NB4 (cell line): ENCODE measurements around the gene CNTN1.
"Not testable (repeated sequence)": the region's sequence is repeated elsewhere in the genome, so short reads cannot be mapped to it uniquely, and the experiment has no call there.

Experiments
- DNase-seq: peaks from one replicate; pipeline ENCODE4 v3.0.0; 2010; ENCODE audit warnings: low read depth
- H3K4me3 ChIP-seq: one replicate; pipeline ENCODE4 v1.5.1; 2011; ENCODE audit warnings: mild to moderate bottlenecking, low read depth, low read length, moderate library complexity
- MAX ChIP-seq: IDR thresholded peaks from 2 replicates; pipeline ENCODE4 v1.6.1; 2011; ENCODE audit warnings: low read depth, low read length
- MYC ChIP-seq: IDR thresholded peaks from 2 replicates; pipeline ENCODE4 v1.6.1; 2011; ENCODE audit warnings: low read depth, low read length
- POLR2A ChIP-seq: IDR thresholded peaks from 2 replicates; pipeline ENCODE4 v1.6.1; 2011; ENCODE audit warnings: mild to moderate bottlenecking; ENCODE audit not compliant: insufficient read length; ENCODE audit errors: extremely low read depth
- TF ChIP-seq, protein P1 (sequence below): IDR thresholded peaks from one replicate; pipeline ENCODE4 v1.5.1; 2012; ENCODE audit warnings: low read depth, low read length

Gene CNTN1

DNA sequence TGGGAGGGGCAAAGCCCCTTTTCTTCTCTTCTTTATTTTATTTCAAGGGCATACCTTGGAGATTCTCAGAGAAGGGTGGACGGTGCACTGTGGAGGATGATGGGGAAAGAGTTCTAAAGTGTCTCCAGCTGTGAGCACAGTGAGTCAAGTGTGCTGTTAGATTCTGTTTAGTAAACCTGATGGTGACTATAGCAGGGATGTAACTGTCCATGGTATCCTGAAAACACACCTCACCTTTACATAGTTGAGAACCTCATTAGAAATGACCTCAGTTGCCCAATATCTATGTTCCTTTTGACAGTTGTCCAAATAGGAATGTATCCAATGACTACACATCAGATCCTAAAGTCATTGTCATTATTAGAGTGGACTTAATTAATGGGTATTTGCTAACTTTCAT is 38.0 kb downstream of the CNTN1 start:
- DNase-seq: no peak
- no peak for TF ChIP-seq MYC
- TF ChIP-seq POLR2A: no peak
- no peak for TF ChIP-seq MAX
- TF ChIP-seq, protein P1, sequence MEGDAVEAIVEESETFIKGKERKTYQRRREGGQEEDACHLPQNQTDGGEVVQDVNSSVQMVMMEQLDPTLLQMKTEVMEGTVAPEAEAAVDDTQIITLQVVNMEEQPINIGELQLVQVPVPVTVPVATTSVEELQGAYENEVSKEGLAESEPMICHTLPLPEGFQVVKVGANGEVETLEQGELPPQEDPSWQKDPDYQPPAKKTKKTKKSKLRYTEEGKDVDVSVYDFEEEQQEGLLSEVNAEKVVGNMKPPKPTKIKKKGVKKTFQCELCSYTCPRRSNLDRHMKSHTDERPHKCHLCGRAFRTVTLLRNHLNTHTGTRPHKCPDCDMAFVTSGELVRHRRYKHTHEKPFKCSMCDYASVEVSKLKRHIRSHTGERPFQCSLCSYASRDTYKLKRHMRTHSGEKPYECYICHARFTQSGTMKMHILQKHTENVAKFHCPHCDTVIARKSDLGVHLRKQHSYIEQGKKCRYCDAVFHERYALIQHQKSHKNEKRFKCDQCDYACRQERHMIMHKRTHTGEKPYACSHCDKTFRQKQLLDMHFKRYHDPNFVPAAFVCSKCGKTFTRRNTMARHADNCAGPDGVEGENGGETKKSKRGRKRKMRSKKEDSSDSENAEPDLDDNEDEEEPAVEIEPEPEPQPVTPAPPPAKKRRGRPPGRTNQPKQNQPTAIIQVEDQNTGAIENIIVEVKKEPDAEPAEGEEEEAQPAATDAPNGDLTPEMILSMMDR: no peak
- no peak overlapping the region for H3K4me3 ChIP-seq

DNA sequence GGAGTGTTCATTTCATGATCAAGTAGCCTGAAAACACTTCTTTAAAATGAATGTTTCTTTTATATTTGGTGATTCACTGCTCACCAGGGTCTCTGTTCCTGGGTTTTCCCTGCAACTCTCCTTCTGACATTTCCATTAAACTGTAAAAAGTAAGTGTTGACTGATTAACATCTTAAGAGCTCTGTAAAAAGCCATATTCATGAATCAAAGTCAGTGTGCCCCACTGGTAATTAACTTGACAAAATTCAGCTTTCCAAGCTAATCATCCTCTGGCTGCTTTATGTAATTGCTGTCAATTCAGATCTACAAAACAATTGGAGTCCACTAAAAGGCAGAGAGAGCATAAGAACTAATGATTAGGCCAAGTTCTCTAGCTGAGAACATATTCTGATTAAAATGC is 41.6 kb downstream of the CNTN1 start:
- TF ChIP-seq POLR2A (no peak), MYC (no peak), MAX (no peak)
- TF ChIP-seq, protein P1: no peak
- DNase-seq: no peak
- no peak overlapping the region for H3K4me3 ChIP-seq

- no peak overlapping the region for H3K4me3 ChIP-seq
- TF ChIP-seq MYC (no peak), POLR2A (no peak), MAX (no peak)
- TF ChIP-seq, protein P1: no peak
- DNase-seq: no peak
These were observed 42.0 kb downstream of the CNTN1 start for GRCh38 chr12:40734276-40734675.

GRCh38 chr12:40735551-40736230 is 43.5 kb downstream of the CNTN1 start:
- no peak overlapping the region for H3K4me3 ChIP-seq
- DNase-seq: no peak
- TF ChIP-seq POLR2A (no peak), MYC (no peak), MAX (no peak)
- TF ChIP-seq, protein P1: no peak

GRCh38 chr12:40737416-40737815 is 45.2 kb downstream of the CNTN1 start:
- not testable (repeated sequence) for H3K4me3 ChIP-seq, DNase-seq

GRCh38 chr12:40738856-40739255 is 46.6 kb downstream of the CNTN1 start:
- DNase-seq: no peak
- TF ChIP-seq POLR2A (no peak), MYC (no peak), MAX (no peak)
- TF ChIP-seq, protein P1: no peak
- no peak overlapping the region for H3K4me3 ChIP-seq
